H1 (cell line): ENCODE data around the gene IL17A. TPM values are rescaled to one million over a fixed set of nuclear protein-coding genes. Genes with fewer than 3 reads are reported as not detected.

Experiments used
- CTCF ChIA-PET: fragments of 300-600 bp; sonication (Branson Sonifier 250); formaldehyde crosslinking; loops from one replicate; lab custom pipeline; 2021; ENCODE audit not compliant: partially characterized antibody; lab: Charles Lee
- POLR2A ChIA-PET: fragments of 300-600 bp; sonication (Branson Sonifier 250); formaldehyde crosslinking; loops from one replicate; lab custom pipeline; 2021; ENCODE audit warnings: inconsistent platforms; ENCODE audit not compliant: partially characterized antibody; lab: Charles Lee
- DNase-seq, 2 experiments: peaks; one replicate each; pipeline versions ENCODE4 v3.0.0 to v3.0.0-alpha.2; 2010 to 2022; ENCODE audit warnings: low spot score in 2 of 2, low read depth in 1 of 2, mixed read lengths in 1 of 2
- FAIRE-seq: peaks from 2 replicates; lab custom pipeline; 2011; peaks lifted over from hg19 to GRCh38; lab: Jason Lieb, UNC
- H2AFZ ChIP-seq: 2 replicates; pipeline ENCODE4 v1.8.1; 2012; ENCODE audit warnings: low read length, inconsistent platforms
- H2AK5ac ChIP-seq: 2 replicates; pipeline ENCODE4 v1.6.1; 2013; ENCODE audit warnings: low read depth, low read length
- H2BK120ac ChIP-seq: replicated peaks from 2 replicates; pipeline ENCODE3; 2013; ENCODE audit warnings: low read depth, low read length, inconsistent platforms
- H2BK12ac ChIP-seq: 2 replicates; pipeline ENCODE4 v1.6.1; 2013; ENCODE audit warnings: low read depth, low read length
- H2BK15ac ChIP-seq: 2 replicates; pipeline ENCODE4 v1.6.1; 2013; ENCODE audit warnings: low read length
- H2BK20ac ChIP-seq: 2 replicates; pipeline ENCODE4 v1.6.1; 2013; ENCODE audit warnings: low read length
- H2BK5ac ChIP-seq: 2 replicates; pipeline ENCODE4 v1.6.1; 2013; ENCODE audit warnings: low read depth, low read length
- H3K14ac ChIP-seq: 2 replicates; pipeline ENCODE4 v1.6.1; 2013; ENCODE audit warnings: inconsistent platforms; ENCODE audit not compliant: insufficient read length
- H3K18ac ChIP-seq: 2 replicates; pipeline ENCODE4 v1.6.1; 2013; ENCODE audit warnings: low read length; ENCODE audit errors: extremely low read depth
- H3K23ac ChIP-seq: 2 replicates; pipeline ENCODE4 v1.6.1; 2013; ENCODE audit warnings: inconsistent platforms; ENCODE audit not compliant: insufficient read length
- H3K23me2 ChIP-seq: 2 replicates; pipeline ENCODE4 v1.6.1; 2013; ENCODE audit warnings: low read depth, low read length
- H3K27ac ChIP-seq: 2 replicates; pipeline ENCODE4 v1.6.1; 2011; ENCODE audit warnings: low read depth, low read length, inconsistent platforms
- H3K27me3 ChIP-seq, 4 experiments: replicated peaks in 1 of 4; 1 replicate in 1 of 4; 2 replicates in 3 of 4; pipeline versions ENCODE4 v1.6.1 to v1.8.1; 2011 to 2013; ENCODE audit warnings: low read length in 3 of 4, mild to moderate bottlenecking in 3 of 4, inconsistent platforms in 2 of 4, mixed read lengths in 2 of 4, moderate library complexity in 1 of 4; ENCODE audit not compliant: control insufficient read depth in 3 of 4, insufficient read depth in 3 of 4; ENCODE audit errors: extremely low read depth in 1 of 4
- H3K36me3 ChIP-seq, 4 experiments: 2 replicates each; pipeline versions ENCODE4 v1.6.1 to v1.8.1; 2011 to 2013; ENCODE audit warnings: mild to moderate bottlenecking in 4 of 4, low read length in 3 of 4, moderate library complexity in 2 of 4, control low read depth in 1 of 4, inconsistent platforms in 1 of 4; ENCODE audit not compliant: insufficient read depth in 4 of 4, control insufficient read depth in 2 of 4
- H3K4ac ChIP-seq: replicated peaks from 2 replicates; pipeline ENCODE3; 2013; ENCODE audit warnings: low read length, low read depth, mixed read lengths, inconsistent platforms; ENCODE audit not compliant: insufficient read length
- H3K4me1 ChIP-seq, 4 experiments: replicated peaks in 1 of 4; 1 replicate in 1 of 4; 2 replicates in 3 of 4; pipeline versions ENCODE4 v1.6.1 to v1.8.1; 2011 to 2013; ENCODE audit warnings: low read length in 3 of 4, inconsistent platforms in 2 of 4, mixed read lengths in 1 of 4; ENCODE audit not compliant: insufficient read depth in 4 of 4, control insufficient read depth in 3 of 4
- H3K4me2 ChIP-seq, 2 experiments: 2 replicates each; pipeline versions ENCODE4 v1.6.1 to v1.8.1; 2011 to 2013; ENCODE audit warnings: low read depth in 2 of 2, low read length in 2 of 2, control low read depth in 1 of 2, inconsistent platforms in 1 of 2, mild to moderate bottlenecking in 1 of 2; ENCODE audit not compliant: insufficient read depth in 1 of 2
- H3K4me3 ChIP-seq, 4 experiments: fragments of 200-600, 300-600 bp in 1 of 4; sonication (generic), shearing (Covaris generic), sonication (Bioruptor Twin) in 1 of 4; 2 replicates each; pipeline versions ENCODE4 v1.5.1 to v1.8.1; 2011 to 2016; ENCODE audit warnings: low read length in 4 of 4, low read depth in 3 of 4, control low read depth in 2 of 4, inconsistent platforms in 2 of 4, mild to moderate bottlenecking in 2 of 4, mixed read lengths in 1 of 4, moderate library complexity in 1 of 4; ENCODE audit not compliant: insufficient read depth in 2 of 4; ENCODE audit errors: extremely low read depth in 1 of 4
- H3K56ac ChIP-seq: replicated peaks from 2 replicates; pipeline ENCODE3; 2013; ENCODE audit warnings: low read depth, mild to moderate bottlenecking, mixed read lengths, low read length, inconsistent platforms; ENCODE audit not compliant: insufficient read length
- H3K79me1 ChIP-seq: 2 replicates; pipeline ENCODE4 v1.6.1; 2013; ENCODE audit warnings: low read depth, low read length, control low read depth
- H3K79me2 ChIP-seq, 2 experiments: 2 replicates each; pipeline versions ENCODE4 v1.6.1 to v1.8.1; 2012 to 2013; ENCODE audit warnings: low read length in 2 of 2, mild to moderate bottlenecking in 2 of 2, inconsistent platforms in 1 of 2; ENCODE audit not compliant: insufficient read depth in 2 of 2, control insufficient read depth in 1 of 2
- H3K9ac ChIP-seq, 4 experiments: replicated peaks in 1 of 4; 1 replicate in 1 of 4; 2 replicates in 3 of 4; pipeline versions ENCODE4 v1.6.1 to v1.8.1; 2011 to 2013; ENCODE audit warnings: low read depth in 3 of 4, low read length in 3 of 4, control low read depth in 2 of 4, mild to moderate bottlenecking in 2 of 4, moderate library complexity in 2 of 4, inconsistent platforms in 1 of 4; ENCODE audit errors: extremely low read depth in 1 of 4
- H3K9me3 ChIP-seq, 2 experiments: 2 replicates each; pipeline versions ENCODE4 v1.6.1 to v1.8.1; 2012 to 2013; ENCODE audit warnings: mild to moderate bottlenecking in 2 of 2, moderate library complexity in 2 of 2, control low read depth in 1 of 2, inconsistent platforms in 1 of 2, low read depth in 1 of 2, low read length in 1 of 2, mixed read lengths in 1 of 2; ENCODE audit not compliant: insufficient read depth in 2 of 2
- H4K20me1 ChIP-seq, 2 experiments: replicated peaks in 1 of 2; 2 replicates each; pipeline versions ENCODE3 to v1.8.1; 2011 to 2013; ENCODE audit warnings: inconsistent platforms in 2 of 2, low read length in 2 of 2, mild to moderate bottlenecking in 1 of 2; ENCODE audit not compliant: insufficient read depth in 2 of 2, control insufficient read depth in 1 of 2
- H4K5ac ChIP-seq: 2 replicates; pipeline ENCODE4 v1.6.1; 2013; ENCODE audit warnings: low read length, low read depth, mixed read lengths, inconsistent platforms; ENCODE audit not compliant: insufficient read length
- H4K8ac ChIP-seq: 2 replicates; pipeline ENCODE4 v1.8.0; 2013; ENCODE audit warnings: mild to moderate bottlenecking, moderate library complexity, low read length, inconsistent platforms; ENCODE audit not compliant: insufficient read depth; ENCODE audit errors: extremely low read depth
- H4K91ac ChIP-seq: replicated peaks from 2 replicates; pipeline ENCODE3; 2013; ENCODE audit warnings: low read length, mixed read lengths, inconsistent platforms; ENCODE audit not compliant: insufficient read length
- BACH1 ChIP-seq: IDR thresholded peaks from 2 replicates; pipeline ENCODE4 v1.6.1; 2012; ENCODE audit warnings: low read length, improper control_type of control experiment
- CBX8 ChIP-seq: fragments of 300-800, 300-1000 bp; sonication (generic); IDR thresholded peaks from 2 replicates; pipeline ENCODE4 v1.7.1; 2016; ENCODE audit warnings: low read depth, low read length, borderline replicate concordance
- FOSL1 ChIP-seq: IDR thresholded peaks from 2 replicates; pipeline ENCODE4 v1.6.1; 2011; ENCODE audit warnings: mild to moderate bottlenecking, low read depth, low read length, moderate library complexity; ENCODE audit not compliant: insufficient read depth
- RBBP5 ChIP-seq: IDR thresholded peaks from 2 replicates; pipeline ENCODE4 v1.7.1; 2012; ENCODE audit warnings: low read depth, mild to moderate bottlenecking, inconsistent platforms, low read length, moderate library complexity, borderline replicate concordance
- WGBS, 2 experiments: shearing (Covaris generic) in 1 of 2; methylation state at CpG; one replicate each; pipeline versions ENCODE4 v1.1.6 to v1.1.7; 2013 to 2015; ENCODE audit warnings: low lambda C conversion rate in 2 of 2, mixed read lengths in 2 of 2, inconsistent platforms in 1 of 2, low coverage in 1 of 2, missing lambda C conversion rate in 1 of 2; ENCODE audit not compliant: insufficient replicate concordance in 2 of 2, insufficient coverage in 1 of 2, insufficient read length in 1 of 2; ENCODE audit errors: extremely low coverage in 1 of 2, missing lambda C conversion rate in 1 of 2; 5-methylcytosine and 5-hydroxymethylcytosine counted together
- polyA plus RNA-seq, 7 experiments: library from polyadenylated mRNA; depleted of rRNA in 3 of 7; stranded (reverse) in 5 of 7; unstranded in 2 of 7; fragments of >200 nt in 5 of 7; fragments of 200-250 nt in 2 of 7; gene quantifications; 1 replicate in 5 of 7; 2 replicates in 1 of 7; 4 replicates in 1 of 7; pipeline versions ENCODE4 v1.2.1 to v1.2.3, GENCODE V29; 2011 to 2013; ENCODE audit warnings: missing spikeins in 2 of 7, mixed read lengths in 2 of 7
- total RNA-seq: library from RNA; stranded (reverse); fragmentation: NEBNext Ultra II Directional; extraction: Animal tissue kit (Norgen Biotek cat#: 25700); gene quantifications from 2 replicates; pipeline ENCODE4 v1.2.1, GENCODE V29; 2021

IL17A gene
- total and polyA plus RNA-seq, 2 of the 8 experiments (the other 6 are each of a cell fraction or from before 2014, with no cell fraction given) = not detected

GRCh38 chr6:52209770-52210169, 23.6 kb downstream of the IL17A start:
- no peak overlapping the region for H3K23ac ChIP-seq
- no peak overlapping the region for H2BK120ac ChIP-seq
- POLR2A ChIA-PET = no interaction called here
- no peak overlapping the region for H2AFZ ChIP-seq
- no peak overlapping the region for H3K9ac ChIP-seq
- H2AK5ac ChIP-seq = no peak overlapping the region
- H2BK20ac ChIP-seq = no peak overlapping the region
- DNase-seq = no peak
- no peak overlapping the region for H2BK12ac ChIP-seq
- no peak overlapping the region for H2BK15ac ChIP-seq
- H3K27ac ChIP-seq = no peak overlapping the region
- WGBS, 2 experiments = 81% methylated on average over 2 of the region's 2 CpGs; no CpG with 5 or more reads in 1 of the 2 experiments
- H4K20me1 ChIP-seq = no peaks in the 10 kb centered on the region
- no peak overlapping the region for H3K18ac ChIP-seq
- H3K27me3 ChIP-seq = no peaks in the 10 kb centered on the region
- H3K4me3 ChIP-seq = no peak overlapping the region
- H3K23me2 ChIP-seq = no peaks in the 10 kb centered on the region; the same call in 1 of the 2 replicates
- no peak overlapping the region for H3K14ac ChIP-seq
- H4K5ac ChIP-seq = no peak overlapping the region
- H3K56ac ChIP-seq = no peak overlapping the region
- H4K91ac ChIP-seq = no peak overlapping the region
- no peaks in the 10 kb centered on the region for H3K79me1 ChIP-seq
- FAIRE-seq = no peak
- H3K36me3 ChIP-seq = no peaks in the 10 kb centered on the region
- no peaks in the 10 kb centered on the region for H3K9me3 ChIP-seq
- H3K4me2 ChIP-seq = no peak overlapping the region
- no peaks in the 10 kb centered on the region for H3K4me1 ChIP-seq
- H2BK5ac ChIP-seq = no peak overlapping the region
- H4K8ac ChIP-seq = no peak overlapping the region
- H3K4ac ChIP-seq = no peak overlapping the region
- TF ChIP-seq RBBP5 (no peak), FOSL1 (no peak), CBX8 (no peak), BACH1 (no peak)
- TF ChIP-seq, all 59 proteins: peak for 0
- H3K79me2 ChIP-seq = no peaks in the 10 kb centered on the region
- CTCF ChIA-PET = interaction anchor here (0.7 to 3.3 kb wide), 2 partner anchors 25 to 139 kb away, joined by 3 to 18 read pairs; no protein-coding TSS in a partner anchor
